Glomerular visceral epithelial cell (primary cell): ENCODE data around the gene ALKAL2.

ENCODE experiments used
- DNase-seq: peaks from one replicate; pipeline ENCODE4 v3.0.0-alpha.2; 2016; ENCODE audit errors: extremely low spot score

The ALKAL2 gene

DNA sequence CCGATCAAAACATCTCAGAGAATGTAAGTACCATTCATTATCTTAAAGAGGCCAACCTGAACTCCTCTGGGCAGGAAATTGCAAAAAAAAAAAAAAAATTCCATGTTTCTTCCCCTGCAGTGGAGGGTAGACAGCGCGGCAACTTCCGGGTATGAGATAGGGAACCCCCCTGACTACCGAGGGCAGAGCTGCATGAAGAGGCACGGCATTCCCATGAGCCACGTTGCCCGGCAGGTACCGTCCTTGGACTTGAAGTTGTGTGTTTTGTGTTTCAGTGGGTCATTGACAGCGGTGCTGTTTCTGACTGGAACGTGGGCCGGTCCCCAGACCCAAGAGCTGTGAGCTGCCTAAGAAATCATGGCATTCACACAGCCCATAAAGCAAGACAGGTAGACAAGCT, 16.0 kb downstream of the ALKAL2 start:
- no peak for DNase-seq

DNA sequence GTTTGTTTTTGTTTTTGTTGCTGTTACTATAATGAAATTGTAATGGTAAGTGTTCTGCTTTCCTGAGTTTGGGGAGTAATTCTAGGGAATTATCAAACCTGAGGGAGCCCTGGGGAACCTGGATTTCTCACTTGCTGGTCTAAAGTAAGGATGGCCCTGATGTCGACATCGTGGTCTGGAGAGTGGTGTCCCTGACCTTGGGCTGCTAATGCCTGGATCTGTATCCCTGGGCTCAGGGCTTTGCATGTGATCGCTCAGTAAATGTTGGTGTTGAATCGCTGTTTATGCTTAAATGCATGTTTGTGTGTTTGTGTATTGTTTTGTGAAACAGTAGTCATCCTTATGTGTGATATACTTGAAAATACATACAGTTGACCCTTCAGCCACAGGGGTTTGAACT, 17.0 kb downstream of the ALKAL2 start:
- no peak for DNase-seq

DNA sequence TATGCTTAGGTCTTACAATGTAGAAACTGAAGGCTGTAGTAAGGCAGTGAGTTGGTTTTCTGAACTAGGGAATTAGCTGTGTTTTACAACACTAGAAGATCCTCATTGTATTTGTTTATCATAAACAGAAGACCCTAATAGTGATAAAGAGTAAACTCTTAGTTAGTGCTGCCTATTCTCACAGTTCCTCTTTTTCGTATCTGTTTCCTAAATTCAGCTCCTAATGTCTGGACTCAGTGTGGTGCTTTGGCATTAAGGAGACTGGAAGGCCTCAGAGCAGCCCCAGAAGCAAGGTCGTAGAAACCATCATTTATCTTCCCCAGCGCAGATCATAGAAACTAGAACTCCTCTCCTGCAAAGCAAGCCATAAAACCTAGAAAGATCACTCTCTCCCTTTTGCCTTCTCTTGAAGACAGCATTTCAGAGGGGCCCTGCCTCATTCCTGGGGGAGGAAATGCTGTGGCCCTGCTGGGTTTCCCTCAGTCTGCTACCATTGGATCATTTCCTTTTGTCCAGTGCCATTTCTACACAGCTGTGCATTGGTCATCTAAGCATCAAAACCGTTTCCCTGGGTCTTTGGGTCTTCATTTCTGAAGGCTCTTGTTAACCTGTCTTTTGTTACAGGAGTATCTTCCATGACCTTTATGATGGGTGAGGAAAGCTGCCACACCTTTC, 18.4 kb downstream of the ALKAL2 start:
- DNase-seq, result no peak

DNA sequence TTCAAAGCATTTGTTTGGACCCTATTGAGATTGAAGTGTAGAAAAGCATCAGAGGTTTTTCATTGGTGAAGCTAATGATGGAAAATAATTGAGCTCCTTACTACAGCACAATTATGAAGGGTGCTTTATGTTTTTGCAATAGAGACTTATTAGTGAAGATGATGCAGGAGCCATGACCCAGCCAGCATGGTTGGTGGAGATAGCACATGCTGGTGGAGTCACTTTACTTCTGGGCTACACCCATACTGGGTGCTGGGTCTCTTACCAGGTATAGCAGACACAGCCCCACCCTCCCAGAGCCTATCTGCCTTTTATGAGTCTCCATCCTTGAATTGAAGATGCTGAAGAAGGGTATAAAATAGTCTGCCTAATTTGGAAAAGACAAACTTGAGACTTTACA, 19.6 kb downstream of the ALKAL2 start:
- DNase-seq, result no peak

DNA sequence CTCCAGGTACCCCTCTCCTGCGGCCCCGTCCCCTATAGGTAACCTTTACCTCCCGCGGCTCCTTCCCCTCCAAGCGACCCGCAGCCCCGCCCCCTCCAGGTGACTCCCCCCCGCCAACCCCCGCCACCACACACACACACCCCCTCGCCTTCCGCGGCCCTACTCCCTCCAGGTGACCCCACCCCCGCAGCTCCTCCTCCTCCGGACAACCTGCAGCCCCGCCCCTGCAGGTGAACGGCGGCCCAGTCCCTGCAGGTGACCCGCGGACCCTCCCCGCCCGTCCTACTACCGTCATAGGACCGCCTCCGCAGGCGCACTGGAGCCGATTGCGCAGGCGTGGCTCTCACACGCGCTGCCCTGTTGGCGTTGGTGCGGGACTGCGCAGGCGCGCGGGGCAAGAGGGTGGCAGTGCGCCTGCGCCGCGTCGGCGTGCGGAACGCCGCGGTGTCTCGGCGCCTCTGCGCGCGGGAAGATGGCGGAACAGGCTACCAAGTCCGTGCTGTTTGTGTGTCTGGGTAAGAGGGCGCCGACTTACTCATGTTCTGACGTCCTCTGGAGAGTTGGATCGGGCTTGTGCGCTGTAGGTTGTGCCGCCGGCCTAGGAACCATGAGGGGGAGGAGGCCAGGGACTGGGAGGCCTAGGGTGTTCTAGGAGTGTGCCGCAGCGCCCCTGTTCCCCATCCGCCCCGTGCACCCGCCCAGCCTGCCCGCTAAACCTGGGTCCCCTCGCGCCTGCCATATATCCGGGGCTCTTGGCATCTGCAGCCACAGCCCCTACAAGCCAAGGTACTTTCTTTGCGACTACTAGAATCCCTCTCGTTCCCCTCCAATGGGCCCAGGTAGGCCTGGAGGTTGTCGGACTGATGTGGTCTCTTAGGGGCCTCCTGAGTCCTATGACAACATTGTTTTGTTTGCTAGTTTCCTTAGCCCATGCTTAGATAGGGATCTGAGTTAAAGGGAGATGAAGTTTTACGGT, 23.1 kb downstream of the ALKAL2 start, which contains the start of gene ACP1:
TSS of gene ACP1 (plus strand) at position 455 of the 976 bp plus-strand sequence. CDS start at position 473, 18 bp downstream.
- DNase-seq, result peak; percentile 91

DNA sequence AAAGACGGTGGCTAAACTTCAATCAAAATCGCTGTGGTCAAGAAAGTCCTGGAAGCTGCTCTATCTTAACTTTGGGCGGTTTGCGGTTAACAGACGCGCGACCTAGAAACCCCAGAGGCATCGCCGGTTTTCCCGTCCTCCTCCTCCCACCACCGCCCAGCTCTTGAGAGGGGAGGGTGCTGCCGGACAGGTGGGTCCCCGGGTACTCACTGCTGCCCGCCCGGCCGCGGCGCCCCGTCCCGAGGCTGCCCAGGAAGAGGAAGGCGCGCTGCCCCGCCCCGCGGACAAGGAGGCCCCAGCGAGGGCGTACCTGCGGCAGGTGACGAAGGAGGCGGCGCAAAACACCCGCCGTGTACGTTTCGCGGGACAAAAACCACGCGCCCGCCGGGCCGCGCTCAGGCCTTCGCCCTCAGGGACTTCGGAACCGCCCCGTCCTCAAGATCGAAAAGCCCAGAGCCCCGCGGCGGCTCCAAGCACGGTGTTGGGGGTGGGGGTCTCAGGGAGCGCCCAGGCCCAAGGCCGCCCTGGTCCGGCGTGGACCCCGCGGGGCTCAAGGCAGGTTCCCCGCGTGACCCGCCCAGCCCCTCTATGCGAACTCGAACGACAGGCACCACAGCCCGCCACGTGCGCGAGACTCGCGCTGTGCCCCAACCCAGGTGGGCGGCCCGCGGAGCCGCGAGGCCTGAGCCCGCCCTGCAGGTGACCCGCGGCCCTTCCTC, 24.0 kb downstream of the ALKAL2 start, which contains the start of gene SH3YL1:
TSS of gene SH3YL1 (minus strand) at position 259 of the 719 bp plus-strand sequence. CDS start at position 211, 48 bp downstream.
- DNase-seq, result peak; percentile 15

DNA sequence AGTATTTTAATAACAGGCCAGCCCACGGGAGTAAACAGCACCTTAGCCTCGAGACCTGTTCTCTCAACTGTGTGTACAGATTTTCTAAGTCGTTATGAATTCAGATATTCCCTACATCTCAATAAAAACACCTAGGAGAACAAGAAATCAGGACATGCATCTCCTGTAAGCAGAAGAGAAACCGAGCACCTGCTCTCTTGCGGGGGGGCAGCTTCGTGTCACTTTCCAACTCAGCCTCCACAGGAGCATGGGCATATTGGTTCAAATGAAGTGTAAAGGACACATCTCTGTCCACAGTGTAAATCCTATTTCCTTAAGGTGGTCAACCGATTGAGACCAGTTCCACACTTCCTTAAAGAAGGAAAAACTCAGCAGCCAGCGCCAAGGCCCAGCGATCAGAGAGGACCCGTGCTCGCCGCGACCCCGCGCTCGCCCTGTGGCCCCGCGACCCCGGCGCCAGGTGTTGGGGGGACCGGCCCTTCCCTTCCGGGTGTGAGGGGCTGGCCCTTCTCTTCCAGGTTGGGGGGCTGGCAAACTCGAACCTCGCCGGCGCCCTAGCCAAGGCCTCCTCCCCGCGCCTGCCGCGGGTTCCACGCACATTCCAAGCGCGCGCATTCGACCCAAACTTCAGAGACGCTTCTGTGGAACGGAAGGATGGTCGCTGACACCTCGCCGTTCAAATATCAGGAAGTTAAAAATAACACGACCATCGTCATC, 24.7 kb downstream of the ALKAL2 start:
- no peak for DNase-seq

DNA sequence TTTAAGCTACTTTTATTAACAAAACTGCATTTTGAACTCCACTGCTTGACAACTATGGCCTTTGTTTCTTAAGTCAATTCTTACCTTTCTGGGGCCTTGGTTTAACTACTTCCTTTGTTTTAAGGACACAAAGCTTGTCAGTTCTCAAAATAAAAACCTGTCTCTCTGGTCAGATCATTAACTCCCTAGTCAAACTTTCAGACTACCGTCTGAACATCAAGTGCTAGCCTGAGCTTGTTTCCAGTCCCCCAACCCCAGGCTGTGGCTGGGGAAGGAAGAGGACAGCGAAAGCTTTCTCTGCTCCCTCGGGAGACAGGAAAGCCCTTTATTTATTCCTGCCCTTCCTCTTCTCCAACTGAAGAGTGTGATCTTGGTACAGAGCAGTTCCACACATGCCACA, 25.8 kb downstream of the ALKAL2 start:
- no peak for DNase-seq

DNA sequence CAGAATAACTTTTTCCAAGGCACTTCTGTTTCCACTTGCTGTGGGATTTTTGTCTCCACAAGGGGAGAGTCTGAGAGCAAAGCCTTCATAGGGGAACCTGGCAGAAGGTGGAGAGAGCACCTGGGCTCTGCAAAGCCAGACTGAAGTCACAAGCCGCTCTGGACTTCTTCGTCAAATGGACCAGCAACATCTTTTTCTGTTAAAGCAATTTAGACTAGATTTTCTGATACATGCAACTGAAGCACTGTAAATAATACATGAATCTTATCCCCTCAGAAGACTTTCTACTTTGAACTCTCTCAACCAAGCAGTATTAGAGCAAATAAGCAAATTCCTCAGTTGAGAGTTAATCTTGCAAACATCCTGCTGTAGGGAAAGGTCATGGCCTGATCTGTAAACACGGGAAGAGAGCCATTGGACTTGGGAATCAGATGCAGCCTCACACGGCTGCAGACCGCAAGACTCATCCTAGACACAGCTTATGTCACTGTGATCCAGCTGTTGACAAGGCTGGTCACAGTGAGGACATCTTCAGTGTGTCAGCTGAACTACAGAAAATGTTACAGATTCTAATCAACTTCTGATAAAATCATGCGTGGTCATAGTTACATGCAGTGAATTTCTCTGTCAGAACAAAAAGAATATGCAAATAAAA, 27.3 kb downstream of the ALKAL2 start:
- no peak for DNase-seq

DNA sequence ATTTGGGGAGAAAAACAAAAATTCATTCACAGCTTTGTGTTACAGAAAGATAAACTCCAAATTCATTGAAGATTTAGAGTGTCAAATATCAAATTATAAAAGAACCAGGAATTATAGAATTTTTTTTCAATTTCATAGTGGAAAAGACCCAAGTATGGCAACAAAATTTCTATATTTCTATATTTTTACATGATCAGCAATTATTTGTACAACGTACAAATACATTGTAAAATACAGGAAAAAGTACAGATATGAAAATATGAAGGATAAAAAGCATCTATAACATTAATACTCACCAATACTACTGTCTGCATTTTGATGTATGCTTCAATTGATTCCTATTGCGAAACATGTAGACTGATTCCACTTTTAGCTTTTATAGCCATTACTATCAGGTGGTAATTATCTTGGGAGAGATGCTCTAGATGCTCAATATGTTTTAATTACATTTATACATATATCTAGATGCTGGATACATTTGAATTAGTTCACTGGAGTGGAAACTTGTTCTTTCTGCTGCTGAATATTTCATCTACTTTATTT, 28.0 kb downstream of the ALKAL2 start:
- DNase-seq, result no peak

DNA sequence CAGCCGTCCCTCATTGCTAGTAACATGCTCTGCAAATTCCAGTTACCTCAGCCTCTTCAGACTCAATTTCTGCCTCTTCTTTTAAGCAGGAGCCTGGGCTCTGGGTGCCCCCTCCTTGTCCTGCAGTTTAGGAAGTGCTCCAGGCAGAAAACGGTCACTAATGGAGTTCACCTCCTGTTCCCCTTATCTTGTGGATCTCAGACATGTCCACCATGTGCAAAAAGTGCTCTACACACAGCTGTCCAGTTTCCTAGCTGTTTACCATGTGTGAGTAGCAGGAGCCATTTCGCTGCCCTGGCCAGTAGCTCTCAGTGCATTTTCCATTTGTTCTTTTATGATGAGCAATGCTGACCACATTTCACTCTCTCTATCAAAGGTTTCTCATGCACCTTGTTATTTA, 29.0 kb downstream of the ALKAL2 start:
- no peak for DNase-seq

DNA sequence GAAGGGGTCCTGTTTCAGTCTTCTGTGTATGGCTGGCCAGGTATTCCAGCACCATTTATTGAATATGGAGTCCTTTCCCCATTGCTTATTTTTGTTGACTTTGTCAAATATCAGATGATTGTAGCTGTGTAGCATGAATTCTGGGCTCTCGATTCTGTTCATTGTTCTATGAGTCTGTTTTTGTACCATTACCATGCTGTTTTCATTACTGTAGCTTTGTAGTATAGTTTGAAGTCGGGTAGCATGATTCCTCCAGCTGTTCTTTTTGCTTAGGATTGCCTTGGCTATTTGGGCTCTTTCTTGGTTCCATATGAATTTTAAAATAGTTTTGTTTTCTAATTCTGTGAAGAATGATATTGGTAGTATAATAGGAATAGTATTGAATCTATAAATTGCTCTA, 30.0 kb downstream of the ALKAL2 start:
- DNase-seq, result no peak

DNA sequence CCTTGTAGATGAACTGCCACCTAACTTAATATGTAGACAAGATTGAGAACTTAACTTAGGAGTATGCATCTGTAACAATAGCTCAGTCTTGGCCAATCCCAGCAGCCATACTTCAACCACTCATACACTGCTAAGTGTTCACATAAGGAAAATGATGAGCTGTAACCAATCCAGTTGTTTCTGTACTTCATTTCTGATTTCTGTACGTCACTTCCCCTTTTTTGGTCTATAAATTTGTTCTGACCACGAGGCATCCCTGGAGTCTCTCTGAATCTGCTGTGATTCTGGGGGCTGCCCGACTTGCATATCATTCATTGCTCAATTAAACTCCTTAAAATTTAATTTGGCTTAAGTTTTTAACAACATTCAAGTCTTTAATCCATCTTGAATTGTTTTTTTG, 30.5 kb downstream of the ALKAL2 start:
- DNase-seq, result no peak

DNA sequence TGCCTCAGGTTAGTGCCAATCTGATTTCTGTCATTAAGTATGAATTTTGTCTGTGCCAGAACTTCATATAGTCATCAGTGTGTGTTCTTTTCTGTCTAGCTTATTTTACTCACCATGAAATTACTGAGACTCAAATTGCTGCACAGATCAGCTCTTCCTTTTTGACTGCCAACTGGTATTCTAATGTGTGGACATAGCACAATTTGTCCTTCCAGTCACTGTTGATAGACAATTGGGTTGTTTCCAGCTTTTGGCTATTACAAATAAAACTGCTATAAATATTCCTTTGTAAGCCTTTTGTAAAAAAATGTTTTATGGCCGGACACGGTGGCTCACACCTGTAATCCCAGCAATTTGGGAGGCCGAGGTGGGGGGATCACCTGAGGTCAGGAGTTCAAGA, 31.8 kb downstream of the ALKAL2 start:
- DNase-seq, result no peak

DNA sequence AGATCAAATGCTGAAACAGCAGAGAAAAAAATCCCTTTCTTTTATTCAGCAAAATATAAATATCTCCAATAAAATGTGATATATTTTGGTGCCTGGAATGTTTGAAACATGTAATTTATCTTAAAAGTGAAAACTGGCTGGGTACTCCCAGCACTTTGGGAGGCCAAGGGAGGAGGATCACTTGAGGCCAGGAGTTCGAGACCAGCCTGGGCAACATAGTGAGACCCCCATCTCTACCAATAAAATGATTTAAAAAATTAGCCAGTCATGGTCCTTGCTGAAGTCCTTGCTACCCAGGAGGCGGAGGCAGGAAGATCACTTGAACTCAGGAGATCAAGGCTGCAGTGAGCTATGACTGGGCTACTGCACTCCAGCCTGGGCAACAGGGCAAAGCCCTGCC, 32.7 kb downstream of the ALKAL2 start:
- no peak for DNase-seq

DNA sequence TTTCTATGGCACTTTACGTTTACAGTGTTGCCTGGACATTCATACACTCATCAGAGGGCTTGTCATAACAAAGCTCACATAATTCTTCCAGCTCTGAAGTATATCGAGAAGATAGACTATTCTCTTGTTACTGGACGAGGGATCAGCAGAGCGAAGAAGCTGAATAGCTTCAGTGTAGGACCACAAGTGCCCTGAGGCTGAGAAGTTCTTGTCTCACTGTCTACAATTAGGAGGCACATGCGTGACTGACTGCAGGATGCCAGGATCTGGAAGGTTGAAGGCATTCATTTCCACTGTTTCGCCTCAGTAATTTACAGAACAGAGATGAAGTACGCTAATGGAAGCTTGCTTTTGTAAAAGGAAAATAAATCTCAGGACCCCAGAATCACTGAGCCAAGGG, 33.6 kb downstream of the ALKAL2 start:
- no peak for DNase-seq

DNA sequence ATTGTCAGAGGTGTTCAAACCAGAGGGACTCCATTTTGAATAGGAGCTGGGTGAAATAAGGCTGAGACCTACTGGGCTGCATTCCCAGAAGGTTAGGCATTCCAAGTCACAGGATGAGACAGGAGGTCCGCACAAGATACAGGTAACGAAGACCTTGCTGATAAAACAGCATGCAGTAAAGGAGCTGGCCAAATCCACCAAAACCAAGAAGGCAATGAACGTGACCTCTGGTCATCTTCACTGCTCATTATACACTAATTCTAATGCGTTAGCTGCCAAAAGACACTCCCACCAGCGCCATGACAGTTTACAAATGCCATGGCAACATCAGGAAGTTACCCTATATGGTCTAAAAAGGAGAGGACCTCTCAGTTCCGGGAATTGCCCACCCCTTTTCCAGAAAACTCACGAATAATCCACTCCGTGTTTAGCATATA, 34.7 kb downstream of the ALKAL2 start:
- no peak for DNase-seq

DNA sequence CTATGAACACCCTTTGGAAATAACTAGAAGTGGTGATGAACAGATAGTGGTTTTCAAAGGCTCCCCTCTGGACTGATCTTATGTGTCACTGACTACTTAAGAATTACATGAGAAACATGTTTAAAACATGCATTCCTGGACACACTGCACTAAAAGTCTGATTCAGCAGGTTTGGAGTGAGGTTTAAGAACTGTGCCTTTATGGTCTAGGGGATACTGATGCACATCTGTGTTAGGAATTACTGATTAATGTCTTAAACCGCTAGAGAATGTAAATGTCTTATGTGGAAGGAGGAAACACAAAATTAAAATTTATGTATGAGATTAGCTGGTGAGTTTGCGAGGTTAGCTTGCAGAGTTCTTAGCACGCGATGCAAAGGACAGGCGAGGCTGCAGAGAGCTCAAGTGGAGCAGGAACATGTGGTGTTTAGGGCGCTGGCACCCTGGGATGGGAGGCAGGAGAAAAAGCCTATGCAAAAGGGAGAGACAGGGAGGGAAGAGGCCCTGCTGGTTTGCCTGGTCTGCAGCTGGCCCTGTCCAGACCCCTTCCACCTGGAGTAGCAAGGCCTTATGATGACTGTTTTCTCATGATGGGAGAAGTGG, 35.8 kb downstream of the ALKAL2 start:
- DNase-seq, result no peak

DNA sequence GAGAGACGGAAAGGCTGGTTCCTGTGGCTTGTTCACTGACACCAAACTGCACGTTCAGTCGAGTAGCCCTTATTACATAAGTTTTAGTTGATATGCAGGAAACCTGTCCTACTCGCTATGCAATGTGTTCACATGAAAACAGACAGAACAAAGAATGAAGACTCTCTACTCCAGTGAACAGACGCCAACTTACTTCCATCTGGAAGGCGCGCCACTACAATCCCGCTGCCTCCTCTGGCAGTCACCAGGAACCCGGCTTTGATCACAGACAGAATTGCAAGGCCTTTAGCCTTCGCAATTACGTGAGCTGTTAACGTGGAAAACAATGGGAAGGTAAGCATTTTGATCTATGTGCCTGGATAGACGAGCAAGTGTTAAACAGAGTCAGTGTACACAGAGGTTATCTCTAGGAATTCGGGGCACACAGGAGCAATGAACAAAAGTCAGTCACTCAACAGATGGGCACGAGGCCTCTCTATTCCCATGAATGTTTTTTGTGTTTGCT, 38.3 kb downstream of the ALKAL2 start:
- DNase-seq, result no peak

DNA sequence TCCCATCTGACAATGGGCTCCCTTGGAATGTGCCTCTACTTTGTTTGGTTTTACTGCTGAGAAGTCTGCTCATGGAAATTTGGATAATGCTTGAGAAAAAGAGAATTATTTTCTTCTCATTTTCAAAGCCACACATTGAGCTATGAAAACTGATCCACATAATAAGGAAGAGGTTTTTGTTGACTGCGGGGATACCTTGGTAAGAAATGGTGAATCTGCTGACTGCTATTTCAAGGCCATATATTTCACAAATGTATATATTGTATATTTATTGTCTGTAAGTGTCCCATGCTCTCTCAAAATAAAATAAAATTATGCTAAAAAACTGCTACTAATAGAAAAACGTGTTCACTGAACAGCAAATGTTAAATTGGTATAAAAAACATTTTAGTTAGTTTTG, 39.2 kb downstream of the ALKAL2 start:
- no peak for DNase-seq
